CD4-positive, alpha-beta T cell treated with Interleukin-1 beta for 1 hour (primary cell): ENCODE measurements around the gene TRAF3.
A peak's percentile ranks its signal among the peaks of the same experiment; 100 is the strongest.

Source experiments
- DNase-seq, 2 donors: peaks; one replicate each; pipeline ENCODE4 v3.0.0-alpha.2; 2020 to 2022

TRAF3 gene

DNA sequence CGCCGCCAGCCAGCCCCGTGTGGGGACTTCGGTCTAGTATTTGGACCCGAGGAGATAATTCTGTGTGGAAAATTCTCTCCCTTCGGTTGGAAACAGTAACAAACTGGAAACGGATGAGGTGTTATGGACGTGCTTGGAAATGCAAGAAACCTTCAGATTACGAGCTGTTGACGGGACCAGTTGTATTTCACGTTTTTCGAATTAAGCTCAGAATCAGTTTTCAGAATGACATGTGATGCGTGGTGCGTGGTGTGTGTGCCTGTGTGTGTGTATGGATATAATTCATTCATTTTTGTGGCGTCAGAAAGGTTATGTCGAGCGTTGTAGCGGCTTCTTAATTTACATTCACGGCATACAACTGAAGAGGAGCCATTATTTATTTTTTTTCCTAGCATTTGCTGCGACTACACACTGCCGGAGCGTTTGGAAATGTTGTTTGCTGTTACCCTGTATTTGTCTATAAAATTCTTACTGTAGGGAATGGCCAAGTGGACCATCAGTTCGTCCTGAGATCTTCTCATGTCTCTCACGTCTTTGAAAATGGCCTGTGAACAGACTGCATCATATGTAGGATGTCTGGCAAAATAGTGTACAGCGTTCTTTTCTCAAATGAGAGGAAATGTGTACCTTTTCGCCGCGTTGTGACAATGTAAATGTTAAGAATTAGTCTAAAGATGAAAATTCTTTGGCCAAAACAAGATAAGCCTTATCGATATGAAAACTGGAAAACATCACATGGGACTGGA, 1.3 kb downstream of the TRAF3 start:
- peak in 1 of 2 donors; percentile 27 for DNase-seq

DNA sequence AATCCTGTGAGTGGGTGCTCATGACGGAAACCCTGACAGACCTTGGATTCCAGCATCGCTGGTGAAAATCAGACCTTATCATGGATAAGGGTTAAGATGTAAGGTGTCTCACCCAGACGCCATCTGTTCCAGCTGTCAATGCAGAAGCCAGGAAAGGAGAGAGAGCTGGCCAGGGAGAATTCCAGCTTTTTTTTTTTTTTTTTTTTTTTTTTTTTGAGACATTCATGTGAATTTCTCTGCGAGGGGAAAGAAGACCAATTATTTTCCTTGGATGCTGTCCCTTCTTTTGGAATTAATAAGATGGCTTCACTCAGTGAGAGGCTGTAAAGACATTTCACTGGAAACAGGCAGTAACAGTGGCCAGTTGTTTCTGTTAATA, 1.8 kb downstream of the TRAF3 start:
- DNase-seq = no peak

DNA sequence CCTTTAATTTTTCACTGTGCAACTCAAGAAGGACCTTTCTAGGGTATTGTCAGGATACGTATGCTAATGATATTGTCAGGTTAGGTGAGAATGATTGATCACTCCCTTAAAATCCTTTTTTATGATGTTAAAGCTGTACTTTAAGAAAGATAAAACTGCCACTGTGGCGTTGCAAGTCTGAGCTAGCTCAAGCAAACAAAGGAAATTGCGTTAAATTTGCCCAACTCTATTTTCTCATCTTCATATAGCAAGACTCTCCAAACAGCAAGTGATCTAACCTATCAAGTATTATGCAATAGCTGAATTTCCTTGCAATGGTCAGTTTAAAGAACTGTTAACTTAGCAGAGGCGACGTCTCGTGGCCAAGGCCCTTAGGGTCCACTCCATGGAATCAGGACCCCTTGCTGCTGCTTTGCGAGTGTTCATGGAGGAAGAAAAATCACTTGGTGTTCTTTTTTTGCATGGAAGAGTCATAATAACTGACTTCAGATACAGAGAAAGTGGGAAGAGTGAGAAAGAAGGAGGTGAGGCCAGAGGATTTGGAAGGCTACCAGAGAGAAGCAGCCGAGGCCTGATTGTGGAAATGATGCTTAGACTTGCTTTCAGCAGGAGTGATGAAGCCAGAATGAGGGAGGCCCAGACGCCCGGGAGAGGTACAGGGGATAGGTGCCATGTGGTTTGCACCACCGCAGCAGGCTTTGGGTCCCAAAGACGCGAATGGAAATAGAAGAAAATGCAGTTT, 2.5 kb downstream of the TRAF3 start:
- no peak for DNase-seq

DNA sequence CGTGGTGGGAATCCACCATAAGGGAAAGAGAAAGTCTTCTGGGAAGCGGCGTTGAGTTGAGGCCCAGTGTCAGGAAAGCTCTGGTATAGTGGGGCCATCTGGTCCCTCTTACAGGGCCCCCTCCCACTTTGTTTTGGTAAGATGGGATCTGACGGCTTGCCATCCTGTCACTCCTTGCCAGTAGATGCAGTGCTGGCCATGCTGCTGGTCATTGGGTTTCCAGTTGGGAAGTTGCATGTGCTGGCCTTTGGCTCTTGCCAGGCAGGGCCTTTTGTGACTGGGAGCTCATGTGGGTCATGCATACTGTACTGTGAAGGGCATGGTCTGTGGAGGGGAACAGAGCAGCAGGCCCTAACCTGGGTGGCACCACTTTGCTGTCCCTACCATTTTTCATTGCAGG, 3.8 kb downstream of the TRAF3 start:
- no peak for DNase-seq

DNA sequence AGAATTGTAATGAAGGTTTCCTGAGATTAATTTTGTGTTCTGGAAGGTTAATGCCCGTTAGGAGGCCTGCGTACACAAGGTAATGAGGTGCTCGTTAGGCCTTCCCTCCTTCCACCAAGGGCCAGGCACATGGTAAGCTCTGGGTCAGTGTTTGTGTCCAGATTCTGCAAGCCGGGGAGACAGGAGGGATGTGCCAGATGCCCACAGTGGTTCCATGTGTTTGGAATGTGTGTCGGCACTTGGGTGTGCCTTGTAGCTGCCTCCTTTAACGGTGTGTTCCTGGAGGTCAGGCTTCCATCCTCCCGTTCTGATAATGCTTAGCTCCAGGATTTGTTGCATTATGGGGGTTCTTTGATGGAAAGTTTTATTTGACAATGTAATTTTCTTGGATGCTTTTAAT, 5.7 kb downstream of the TRAF3 start:
- DNase-seq = no peak

DNA sequence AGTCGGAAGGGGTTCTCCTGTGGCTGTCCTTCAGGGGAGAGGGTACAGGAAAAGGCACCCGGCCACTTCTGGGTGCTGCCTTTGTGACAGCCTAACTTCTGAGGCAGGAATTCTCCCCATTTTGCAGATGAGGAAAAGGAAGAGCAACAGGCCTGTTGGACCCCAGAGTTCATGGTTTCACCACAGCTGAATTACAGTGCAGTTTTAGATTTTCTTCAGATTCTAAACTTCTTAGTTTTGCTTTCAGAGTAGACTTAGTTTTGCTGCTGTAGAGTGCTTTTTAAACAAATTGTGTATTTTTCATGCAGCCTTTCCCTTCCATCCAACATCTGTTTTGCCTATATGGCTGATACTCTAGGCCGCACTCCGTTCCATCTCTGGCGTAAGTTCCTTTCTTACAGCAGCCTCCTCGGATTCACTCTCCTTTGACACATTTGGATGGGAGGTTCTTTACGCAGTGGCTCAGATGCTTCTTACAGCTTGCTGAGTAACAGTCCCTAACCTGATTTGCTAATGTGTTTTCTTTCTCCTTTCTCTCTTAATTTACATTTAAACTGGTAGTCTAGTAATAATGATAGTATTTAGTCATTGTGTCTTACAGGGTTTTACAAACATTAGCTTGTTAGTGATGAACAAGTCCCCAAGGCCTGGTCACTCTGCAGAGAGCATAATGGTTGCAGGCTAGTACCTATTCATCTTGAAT, 7.8 kb downstream of the TRAF3 start:
- no peak for DNase-seq

DNA sequence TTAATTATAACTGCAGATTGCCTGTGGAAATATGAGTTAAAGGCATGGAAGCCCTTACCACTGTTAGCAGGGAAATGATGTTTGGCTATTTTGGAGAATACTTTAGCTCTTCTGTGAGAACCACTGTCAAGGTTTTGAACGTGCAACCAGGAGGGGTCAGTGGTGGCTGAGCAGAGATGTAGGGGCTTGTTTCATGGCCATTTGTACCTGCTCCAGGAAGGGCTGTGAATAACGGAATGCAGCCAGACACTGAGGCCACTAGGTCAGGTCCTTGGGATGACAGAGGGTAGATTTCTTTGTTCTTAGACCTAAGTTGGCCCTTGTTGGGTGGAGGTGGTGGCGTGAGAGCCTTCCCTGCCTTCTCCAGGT, 8.3 kb downstream of the TRAF3 start:
- DNase-seq = no peak

DNA sequence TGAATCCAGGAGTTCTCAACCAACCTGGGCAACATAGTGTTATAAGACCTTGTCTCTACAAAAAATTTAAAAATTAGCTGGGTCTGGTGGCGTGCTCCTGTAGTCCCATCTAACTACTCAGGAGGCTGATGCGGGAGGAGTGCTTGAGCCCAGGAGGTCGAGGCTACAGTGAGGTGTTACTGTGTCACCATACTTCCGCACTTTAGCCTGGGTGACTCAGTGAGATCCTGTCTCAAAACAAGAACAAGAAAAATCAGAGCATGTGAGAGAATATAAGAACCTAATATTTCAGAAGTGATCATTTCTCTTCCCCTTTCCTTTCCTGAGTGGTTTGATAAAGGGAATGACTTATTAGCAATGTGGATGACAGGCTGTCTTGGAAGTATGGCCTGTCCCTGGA, 9.5 kb downstream of the TRAF3 start:
- DNase-seq = peak in 1 of 2 donors; percentile 27

DNA sequence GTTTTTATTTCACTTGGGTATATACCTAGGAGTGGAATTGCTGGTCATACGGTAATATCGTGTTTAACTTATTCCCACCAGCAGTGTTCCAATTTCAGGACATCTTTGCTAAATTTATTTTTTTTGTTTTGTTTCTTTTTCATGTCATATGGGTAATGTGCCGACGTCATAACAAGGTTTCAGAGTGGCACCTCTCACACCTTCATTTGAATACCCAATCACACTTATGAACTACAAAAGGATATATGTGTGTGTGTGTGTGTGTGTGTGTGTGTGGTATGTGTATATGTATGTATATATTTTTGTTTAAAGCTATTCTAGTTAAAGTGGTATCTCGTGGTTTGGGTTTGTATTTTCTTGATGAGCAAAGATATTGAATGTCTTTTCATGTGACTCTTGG, 12.1 kb downstream of the TRAF3 start:
- DNase-seq = no peak

DNA sequence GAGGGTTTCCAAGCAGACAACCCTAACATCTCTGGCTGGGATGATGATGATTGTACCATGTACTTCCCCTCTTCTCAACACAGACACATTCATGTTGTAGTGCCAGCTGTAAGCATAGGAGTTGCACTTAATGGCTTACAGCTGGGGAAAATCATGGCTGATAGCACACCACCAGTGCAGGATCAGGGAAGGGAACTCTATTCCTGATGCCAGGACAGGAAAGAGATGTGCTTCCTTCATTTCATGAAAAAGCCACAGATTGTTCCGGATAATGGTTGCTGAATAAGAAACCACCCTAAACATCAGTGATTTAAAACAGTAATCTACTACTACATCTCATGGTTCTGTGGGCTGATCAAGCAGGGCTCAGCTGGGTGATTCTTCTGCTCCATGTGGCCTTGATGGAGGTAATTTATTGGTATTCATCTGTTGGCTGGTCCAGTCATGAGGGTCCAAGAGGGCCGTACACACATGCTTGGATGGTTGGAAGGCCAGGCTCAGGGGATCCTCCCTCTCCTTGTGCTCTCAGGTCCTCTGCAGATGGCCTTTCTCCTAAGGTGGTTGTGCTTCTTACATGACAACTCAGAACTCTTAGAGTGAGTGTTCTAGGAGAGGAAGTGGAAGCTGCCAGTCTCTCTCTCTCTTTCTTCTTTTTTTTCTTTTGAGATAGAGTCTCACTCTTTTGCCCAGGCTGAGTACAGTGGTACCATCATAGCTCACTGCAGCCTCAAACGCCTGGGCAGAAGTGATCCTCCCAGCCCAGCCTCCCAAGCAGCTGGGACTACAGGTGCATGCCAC, 16.5 kb downstream of the TRAF3 start:
- no peak for DNase-seq

DNA sequence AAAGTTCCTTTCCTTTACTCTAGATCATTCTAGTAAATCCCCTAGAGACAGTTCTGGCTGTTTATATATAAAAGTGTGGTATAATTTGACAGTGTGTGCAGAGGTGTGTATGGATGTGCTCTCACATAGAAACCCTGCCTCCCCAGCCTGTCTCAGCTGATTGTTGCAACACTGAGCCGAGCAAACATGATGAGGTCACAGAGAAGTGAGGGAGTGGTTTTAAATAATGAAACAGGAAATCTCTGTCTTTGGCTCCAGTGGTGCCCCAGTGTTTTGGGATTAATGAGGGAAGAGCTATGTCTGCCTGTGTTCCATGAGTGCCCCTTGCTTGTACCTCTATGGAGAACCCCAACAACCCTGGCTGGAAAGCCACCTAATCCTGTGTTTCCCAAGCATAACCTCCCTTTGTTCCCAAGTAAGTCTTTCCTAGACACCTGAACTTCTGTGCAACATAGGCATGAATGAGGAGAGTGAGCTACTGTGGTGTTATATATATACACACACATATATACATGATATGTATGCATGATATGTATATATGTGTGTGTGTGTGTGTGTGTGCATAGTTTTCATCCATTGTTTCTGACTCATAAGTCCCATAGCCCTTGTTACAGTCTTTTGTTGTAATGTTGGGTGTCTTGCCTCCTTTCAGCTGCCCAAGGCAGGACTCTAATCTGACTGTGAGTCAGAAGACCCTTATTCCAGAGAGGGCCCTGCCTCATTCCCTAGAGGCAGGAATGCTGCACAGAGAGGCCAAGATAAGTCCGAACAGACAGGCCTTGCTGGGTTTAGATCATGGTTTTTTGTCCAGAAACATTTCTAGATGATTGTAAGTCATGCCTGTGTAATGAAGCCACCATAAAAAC, 18.0 kb downstream of the TRAF3 start:
- DNase-seq = peak; percentile 57 to 59

DNA sequence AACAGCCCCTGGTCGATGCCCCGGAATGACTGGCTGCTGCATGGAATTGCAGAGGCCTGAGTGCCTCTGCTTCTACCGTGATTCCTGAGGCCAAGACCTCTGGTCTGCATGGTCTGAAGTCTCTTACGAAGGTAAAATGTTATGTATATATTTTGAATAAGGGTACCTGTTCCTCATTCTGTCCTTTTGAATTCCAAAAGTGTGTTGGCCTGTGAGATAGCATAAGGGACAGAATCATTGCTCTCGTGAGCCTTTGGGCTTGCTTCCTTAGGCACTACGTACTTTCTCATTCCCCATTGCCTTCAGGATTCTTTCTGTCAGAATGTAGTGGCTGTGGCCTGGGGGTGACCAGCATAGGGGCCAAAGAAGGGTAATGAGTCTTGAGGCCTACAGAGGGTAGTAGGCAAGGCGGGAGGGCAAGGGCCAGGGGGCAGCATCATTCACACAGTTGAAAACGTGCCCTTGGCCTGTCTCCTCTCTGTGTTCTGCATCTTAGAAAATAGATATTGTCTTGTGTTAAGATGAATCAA, 19.5 kb downstream of the TRAF3 start:
- no peak for DNase-seq

DNA sequence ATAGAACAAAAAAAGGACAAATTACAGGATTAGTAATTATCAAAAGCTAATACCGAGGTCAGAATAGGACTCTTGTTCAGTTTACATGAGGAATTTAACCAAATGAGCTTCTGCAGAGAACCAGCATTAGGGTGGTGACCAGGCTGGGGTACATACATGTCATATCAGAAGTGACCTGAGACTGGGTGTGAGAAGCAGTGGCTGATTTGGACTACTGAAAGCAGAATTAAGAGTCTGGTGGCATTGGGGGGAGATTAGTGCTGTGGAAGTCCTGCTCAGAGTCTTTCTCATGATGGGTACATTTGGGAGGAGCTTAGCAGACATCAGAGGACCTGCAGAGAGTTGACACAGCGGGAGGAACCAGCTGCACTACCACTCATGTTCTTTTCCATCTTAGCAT, 21.7 kb downstream of the TRAF3 start:
- DNase-seq = no peak

DNA sequence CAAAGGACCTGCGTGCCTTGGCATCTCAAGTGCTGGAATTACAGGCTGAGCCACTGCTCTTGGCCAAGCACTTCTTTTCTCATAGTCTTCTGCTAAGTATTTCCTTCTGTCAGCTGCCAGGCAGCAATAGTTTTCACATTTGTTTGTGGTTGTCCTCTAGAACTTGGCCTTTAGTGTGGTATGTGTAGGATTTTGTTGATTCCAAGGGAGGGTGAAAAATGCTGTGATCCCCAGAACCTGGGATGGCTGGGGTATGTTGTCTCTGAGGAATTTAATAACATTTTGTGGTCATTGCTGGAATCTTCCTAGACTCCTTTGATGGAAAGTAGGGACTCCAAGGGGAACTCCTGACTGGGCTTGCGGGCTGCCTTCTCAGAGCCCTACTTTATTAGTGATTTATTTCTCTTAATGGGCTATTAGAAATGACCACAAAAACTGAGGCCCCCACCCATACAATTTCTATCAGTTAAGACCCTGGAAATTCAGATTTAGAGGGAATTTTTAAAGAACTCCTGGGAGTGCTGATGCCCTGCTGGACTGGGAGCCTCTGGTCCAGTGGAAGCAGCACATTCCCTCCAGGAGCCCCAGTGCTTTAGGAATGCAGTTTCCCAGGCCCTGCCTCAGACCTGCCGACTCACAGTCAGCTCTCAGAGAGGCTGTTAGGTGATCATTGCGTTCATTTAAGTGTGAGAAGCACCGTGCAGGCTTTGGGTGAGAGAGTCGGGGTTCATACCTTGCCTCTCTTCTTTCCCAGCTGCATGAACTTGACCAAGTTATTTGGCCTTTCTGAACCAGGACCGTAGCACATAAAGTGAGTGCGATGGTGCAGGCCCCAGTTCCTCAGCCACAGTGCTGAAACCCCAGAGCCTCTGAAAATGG, 22.7 kb downstream of the TRAF3 start:
- no peak for DNase-seq

DNA sequence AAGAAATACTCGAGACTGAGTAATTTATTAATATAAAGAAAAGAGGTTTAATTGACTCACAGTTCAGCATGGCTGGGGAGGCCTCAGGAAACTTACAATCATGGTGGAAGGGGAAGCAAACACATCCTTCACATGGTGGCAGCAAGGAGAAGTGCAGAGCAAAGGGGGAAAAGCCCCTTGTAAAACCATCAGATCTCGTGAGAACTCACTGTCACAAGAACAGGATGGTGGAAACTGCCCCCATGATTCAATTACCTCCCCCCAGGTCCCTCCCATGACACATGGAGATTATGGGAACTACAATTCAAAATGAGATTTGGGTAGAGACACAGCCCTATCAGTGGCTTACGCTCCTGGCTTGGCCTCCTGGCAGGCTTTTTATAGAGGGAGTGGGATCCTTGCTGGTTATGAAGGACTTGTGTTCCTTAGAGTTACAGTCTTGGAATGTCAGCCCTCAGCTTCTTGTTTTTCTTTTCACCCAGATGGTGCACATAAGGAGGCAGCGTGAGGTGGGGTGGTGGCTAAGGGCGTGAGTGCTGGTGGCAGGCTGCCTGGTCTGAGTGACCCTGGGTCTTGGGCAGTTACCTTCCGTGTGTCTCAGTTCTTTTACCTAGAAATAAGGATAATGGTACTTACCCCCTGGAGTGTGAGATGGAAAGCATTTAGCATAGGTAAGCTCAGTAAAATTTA, 25.7 kb downstream of the TRAF3 start:
- DNase-seq = no peak

DNA sequence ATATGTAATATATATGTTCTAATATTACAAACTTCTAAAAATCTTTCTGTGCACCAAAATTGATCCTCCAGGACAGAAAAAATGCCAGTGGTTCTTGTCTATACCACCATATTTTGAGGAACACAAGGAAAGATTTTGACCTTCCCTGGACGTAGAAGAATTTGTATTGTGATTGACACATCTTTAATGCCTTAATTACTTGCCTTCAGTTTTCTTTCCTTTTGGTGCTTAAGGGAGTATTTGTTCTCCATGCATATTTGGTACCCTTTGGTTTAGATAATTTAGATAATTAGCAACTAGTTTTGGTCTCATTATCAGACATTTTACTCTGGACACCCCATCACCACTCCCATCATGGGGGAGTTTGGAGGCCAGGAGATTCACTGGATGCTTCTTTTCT, 27.6 kb downstream of the TRAF3 start:
- DNase-seq = no peak

DNA sequence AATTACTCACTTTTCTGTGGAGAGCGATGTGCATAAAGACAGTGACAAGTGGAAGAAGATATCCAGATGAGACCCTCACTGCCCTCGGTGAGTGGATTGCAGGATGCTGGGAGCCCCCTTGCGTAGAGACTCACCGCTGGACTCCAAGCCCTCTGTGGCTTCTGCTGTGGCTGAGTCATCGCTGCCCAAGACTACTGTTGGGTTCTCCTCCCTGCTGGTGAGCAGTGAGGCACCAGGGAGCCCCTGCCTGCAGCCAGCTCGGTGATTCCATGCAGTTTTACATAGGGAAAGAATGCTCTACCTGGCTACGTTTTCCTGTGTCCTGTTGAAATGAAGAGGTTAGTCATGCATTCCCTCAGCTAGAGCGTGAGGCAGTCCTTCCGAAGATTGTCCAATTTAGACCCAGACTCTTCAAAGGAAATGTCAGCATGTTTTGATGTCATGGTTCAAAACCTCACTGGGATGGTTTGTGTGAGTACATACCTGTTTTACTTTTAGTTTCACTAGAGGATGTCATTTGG, 28.2 kb downstream of the TRAF3 start:
- DNase-seq = peak in 1 of 2 donors; percentile 41

DNA sequence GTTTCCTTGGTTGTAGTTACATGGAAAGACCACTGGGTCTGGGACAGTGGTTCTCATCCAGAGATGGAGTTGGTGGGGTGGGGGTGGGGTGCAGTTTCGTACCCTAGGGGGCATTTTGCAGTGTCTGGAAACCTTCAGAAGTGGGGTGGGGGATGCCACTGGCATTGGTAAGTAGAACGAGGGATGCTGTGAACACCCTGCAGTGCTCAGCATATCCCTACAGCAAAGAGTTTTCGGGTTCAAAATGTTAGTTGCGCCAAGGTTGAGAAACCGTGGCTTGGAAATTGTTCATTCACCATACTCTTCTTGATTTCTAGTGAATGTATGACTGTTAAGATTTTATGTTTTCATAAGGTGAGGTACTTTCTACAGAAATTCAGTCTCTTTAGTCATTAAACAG, 28.7 kb downstream of the TRAF3 start:
- no peak for DNase-seq

DNA sequence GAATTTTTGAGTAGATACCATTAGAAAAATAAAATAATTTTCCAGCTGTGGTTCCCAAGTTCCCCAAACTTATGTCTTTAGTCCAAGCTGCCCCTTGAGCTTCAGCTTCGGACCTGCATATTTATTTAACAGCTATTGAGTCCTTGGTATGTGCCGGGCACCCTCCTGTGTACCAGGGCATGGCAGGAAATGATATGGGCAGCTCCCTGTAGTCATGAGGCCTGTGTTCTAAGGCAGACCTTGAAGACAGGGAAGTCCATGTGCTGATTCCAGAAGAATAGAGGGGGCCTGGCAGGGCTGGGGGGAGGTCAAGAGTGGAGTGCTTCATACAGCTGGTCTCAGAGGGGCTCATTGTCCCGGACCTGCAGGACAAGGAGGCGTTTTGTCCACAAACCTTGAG, 29.2 kb downstream of the TRAF3 start:
- DNase-seq = no peak

DNA sequence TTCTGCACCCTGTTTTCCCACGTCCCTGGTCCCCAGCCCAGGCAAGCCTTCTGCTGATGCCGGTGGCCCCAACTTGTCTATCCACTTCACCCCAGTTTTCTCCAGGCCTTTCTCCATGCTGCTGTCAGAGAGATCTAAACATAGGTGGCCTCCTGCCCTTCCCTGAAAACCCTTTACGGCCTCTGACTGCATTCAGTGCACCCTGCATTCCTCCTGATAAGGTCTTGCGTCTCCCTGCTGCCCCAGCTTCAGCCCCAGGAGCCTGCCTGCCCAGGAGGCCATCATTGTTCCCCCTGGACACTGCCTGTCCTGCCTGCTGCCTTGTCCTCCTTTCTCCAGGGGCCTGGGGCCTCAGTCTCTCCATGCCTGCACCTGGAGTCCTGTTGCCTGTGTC, 29.8 kb downstream of the TRAF3 start:
- no peak for DNase-seq
